ENCODE data around the gene TXNDC5.

The TXNDC5 gene

DNA sequence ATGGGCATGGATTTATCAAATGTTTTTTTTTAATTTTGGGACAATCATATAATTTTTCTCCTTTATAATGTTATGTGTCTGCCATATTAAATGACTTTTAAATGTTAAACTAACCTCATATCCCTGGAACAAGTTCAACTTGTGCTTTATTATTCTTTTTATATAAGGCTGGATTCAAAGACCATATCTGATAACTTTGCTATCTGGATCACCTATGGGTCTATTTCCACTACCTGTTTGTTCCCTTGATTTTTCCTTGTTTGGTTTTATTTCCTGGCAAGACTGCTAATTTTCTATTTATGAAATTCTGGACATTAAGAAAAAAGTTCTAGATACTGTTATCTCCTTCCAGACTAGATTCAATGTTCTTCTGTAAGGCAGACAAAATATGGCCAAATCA is 58.8 kb downstream of the TXNDC5 start:
- no peak for DNase-seq (ENCODE audit: low read depth)

GRCh38 chr6:7848229-7848628 is 62.4 kb downstream of the TXNDC5 start:
- DNase-seq (ENCODE audit: low read depth): no peak

- no peak for DNase-seq (ENCODE audit: low read depth)
Observed at GRCh38 chr6:7846966-7847818, 63.4 kb downstream of the TXNDC5 start.

GRCh38 chr6:7841781-7842468 is 68.7 kb downstream of the TXNDC5 start:
- no peak for DNase-seq (ENCODE audit: low read depth)

GRCh38 chr6:7836371-7837026 is 74.1 kb downstream of the TXNDC5 start:
- no peak for DNase-seq (ENCODE audit: low read depth)

DNA sequence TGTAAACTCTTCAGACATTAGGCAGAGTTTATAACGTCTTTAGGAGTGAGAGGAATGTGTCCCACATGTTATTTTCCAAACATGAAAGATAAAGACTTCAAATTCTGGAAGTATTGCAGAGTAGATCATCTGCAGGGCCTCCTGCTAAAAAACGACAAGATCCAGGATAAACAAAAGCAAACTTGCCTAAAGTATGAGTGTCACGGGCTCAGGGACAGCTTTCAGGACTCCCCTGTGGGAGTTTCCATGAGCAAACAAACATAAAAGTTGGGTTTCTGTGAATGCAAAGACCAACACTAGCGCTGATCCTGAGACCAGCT is 76.9 kb downstream of the TXNDC5 start:
- DNase-seq (ENCODE audit: low read depth): no peak

- DNase-seq (ENCODE audit: low read depth): no peak
Observed at GRCh38 chr6:7832904-7833750, 77.5 kb downstream of the TXNDC5 start.
